SK-N-SH (cell line): ENCODE results near the gene ATP6V1C2. TPM values are rescaled to one million over a fixed set of nuclear protein-coding genes. Genes with fewer than 3 reads are reported as not detected.

Source experiments
- CTCF ChIA-PET: fragments of 300-600, 350-600 bp; formaldehyde crosslinking; extraction: SDS; loops from one replicate; lab custom pipeline; 2021; lab: Yijun Ruan, JAX
- POLR2A ChIA-PET: fragments of 350-600 bp; sonication (Branson Sonifier 250); formaldehyde crosslinking; extraction: SDS; loops from one replicate; lab custom pipeline; 2020; ENCODE audit warnings: antibody characterized with exemption, inconsistent platforms; lab: Yijun Ruan, JAX
- DNase-seq: peaks from one replicate; pipeline ENCODE4 v3.0.0; 2012
- H2AFZ ChIP-seq: fragments of 200-600 bp; sonication (generic); 2 replicates; pipeline ENCODE4 v1.8.1; 2016; ENCODE audit warnings: antibody characterized with exemption, mild to moderate bottlenecking, low read depth
- H3F3A ChIP-seq: fragments of 200-600 bp; sonication (generic); replicated peaks from 2 replicates; pipeline ENCODE3; 2016; ENCODE audit warnings: antibody characterized with exemption, mild to moderate bottlenecking; ENCODE audit not compliant: insufficient read depth
- H3K27ac ChIP-seq, 2 experiments: fragments of 200-500 bp in 1 of 2; fragments of 200-600 bp in 1 of 2; sonication (Bioruptor generic) in 1 of 2; sonication (generic), shearing (Covaris generic) in 1 of 2; 2 replicates each; pipeline versions ENCODE4 v1.5.1 to v1.6.1; 2014 to 2016; ENCODE audit warnings: low read depth in 2 of 2, inconsistent platforms in 1 of 2, low read length in 1 of 2, mild to moderate bottlenecking in 1 of 2, mixed read lengths in 1 of 2
- H3K27me3 ChIP-seq: fragments of 200-600 bp; sonication (generic), shearing (Covaris generic); 2 replicates; pipeline ENCODE4 v1.6.1; 2016; ENCODE audit warnings: mixed run types; ENCODE audit not compliant: insufficient read depth
- H3K36me3 ChIP-seq, 2 experiments: fragments of 200-500 bp in 1 of 2; fragments of 200-600 bp in 1 of 2; sonication (Bioruptor generic) in 1 of 2; sonication (generic) in 1 of 2; replicated peaks in 1 of 2; 2 replicates each; pipeline versions ENCODE3 to v1.5.1; 2014 to 2016; ENCODE audit warnings: low read length in 1 of 2, mild to moderate bottlenecking in 1 of 2; ENCODE audit not compliant: insufficient read depth in 2 of 2, control insufficient read depth in 1 of 2
- H3K4me1 ChIP-seq, 2 experiments: fragments of 200-500 bp in 1 of 2; fragments of 200-600 bp in 1 of 2; sonication (Bioruptor generic) in 1 of 2; sonication (generic), shearing (Covaris generic) in 1 of 2; 2 replicates each; pipeline versions ENCODE4 v1.5.1 to v1.6.1; 2014 to 2016; ENCODE audit warnings: low read depth in 1 of 2, low read length in 1 of 2, mixed run types in 1 of 2; ENCODE audit not compliant: insufficient read depth in 2 of 2, control insufficient read depth in 1 of 2
- H3K4me2 ChIP-seq: fragments of 200-600 bp; sonication (generic), shearing (Covaris generic); 2 replicates; pipeline ENCODE4 v1.6.1; 2017; ENCODE audit warnings: mixed run types
- H3K4me3 ChIP-seq, 2 experiments: fragments of 200-500 bp in 1 of 2; fragments of 200-600 bp in 1 of 2; sonication (Bioruptor generic) in 1 of 2; sonication (generic), shearing (Covaris generic) in 1 of 2; 2 replicates each; pipeline versions ENCODE4 v1.5.1 to v1.8.1; 2014 to 2016; ENCODE audit warnings: low read depth in 2 of 2, inconsistent platforms in 1 of 2, low read length in 1 of 2, mild to moderate bottlenecking in 1 of 2, mixed read lengths in 1 of 2, moderate library complexity in 1 of 2
- H3K79me2 ChIP-seq: fragments of 200-600 bp; sonication (generic); 2 replicates; pipeline ENCODE4 v1.8.1; 2017; ENCODE audit warnings: mild to moderate bottlenecking; ENCODE audit not compliant: insufficient read depth
- H3K9ac ChIP-seq: fragments of 200-600 bp; sonication (generic); 2 replicates; pipeline ENCODE4 v1.6.1; 2017; ENCODE audit warnings: mixed run types
- H3K9me2 ChIP-seq: fragments of 200-600 bp; sonication (generic); 2 replicates; pipeline ENCODE4 v1.6.1; 2017; ENCODE audit warnings: mixed run types
- H3K9me3 ChIP-seq: fragments of 200-600 bp; sonication (generic); 2 replicates; pipeline ENCODE4 v1.6.1; 2017; ENCODE audit warnings: mixed run types, mild to moderate bottlenecking, moderate library complexity
- H4K20me1 ChIP-seq: fragments of 200-600 bp; sonication (generic); 2 replicates; pipeline ENCODE4 v1.6.1; 2017; ENCODE audit warnings: mild to moderate bottlenecking, mixed run types; ENCODE audit not compliant: insufficient read depth
- CHD2 ChIP-seq: fragments of 150-350 bp; IDR thresholded peaks from 2 replicates; pipeline ENCODE4 v1.6.1; 2018; ENCODE audit warnings: low read length; ENCODE audit not compliant: partially characterized antibody
- CTCF ChIP-seq: fragments of 200-600 bp; sonication (generic); IDR thresholded peaks from 2 replicates; pipeline ENCODE4 v1.6.1; 2017; ENCODE audit warnings: antibody characterized with exemption, mild to moderate bottlenecking, moderate library complexity
- ELF1 ChIP-seq: IDR thresholded peaks from 2 replicates; pipeline ENCODE4 v1.4.0; 2012
- EP300 ChIP-seq, 2 experiments: IDR thresholded peaks; 2 replicates each; pipeline versions ENCODE4 v1.4.0 to v1.6.1; 2012; ENCODE audit warnings: borderline replicate concordance in 1 of 2, low read depth in 1 of 2, low read length in 1 of 2
- FOSL2 ChIP-seq: IDR thresholded peaks from 2 replicates; pipeline ENCODE4 v1.4.0; 2012; ENCODE audit warnings: low read depth, mild to moderate bottlenecking, moderate library complexity, borderline replicate concordance
- FOXJ3 ChIP-seq: sonication (generic); formaldehyde crosslinking; IDR thresholded peaks from 2 replicates; pipeline ENCODE4 v1.5.1; 2020; ENCODE audit warnings: mild to moderate bottlenecking, missing genetic modification reagents
- FOXM1 ChIP-seq: IDR thresholded peaks from 2 replicates; pipeline ENCODE4 v1.4.0; 2012; ENCODE audit warnings: low read depth, mild to moderate bottlenecking
- MAX ChIP-seq: IDR thresholded peaks from 2 replicates; pipeline ENCODE4 v1.4.0; 2012; ENCODE audit warnings: low read depth
- MEF2A ChIP-seq: IDR thresholded peaks from 2 replicates; pipeline ENCODE4 v1.4.0; 2012; ENCODE audit warnings: low read depth, borderline replicate concordance
- MXI1 ChIP-seq: IDR thresholded peaks from 2 replicates; pipeline ENCODE4 v1.6.1; 2012; ENCODE audit warnings: mild to moderate bottlenecking, low read depth, low read length, improper control_type of control experiment
- NFIC ChIP-seq: IDR thresholded peaks from 2 replicates; pipeline ENCODE4 v1.4.0; 2012; ENCODE audit warnings: borderline replicate concordance
- NRF1 ChIP-seq: IDR thresholded peaks from 2 replicates; pipeline ENCODE4 v1.6.1; 2012; ENCODE audit warnings: low read depth, mild to moderate bottlenecking, low read length
- RAD21 ChIP-seq: IDR thresholded peaks from 2 replicates; pipeline ENCODE4 v1.6.1; 2012; ENCODE audit warnings: mild to moderate bottlenecking, low read length
- RXRA ChIP-seq: IDR thresholded peaks from 2 replicates; pipeline ENCODE4 v1.4.0; 2012; ENCODE audit warnings: low read depth, mild to moderate bottlenecking, borderline replicate concordance
- SIN3A ChIP-seq: IDR thresholded peaks from 2 replicates; pipeline ENCODE4 v1.6.1; 2012; ENCODE audit warnings: low read depth, mild to moderate bottlenecking, low read length, moderate library complexity, borderline replicate concordance
- SMC3 ChIP-seq: IDR thresholded peaks from 2 replicates; pipeline ENCODE4 v1.6.1; 2012; ENCODE audit warnings: low read depth, low read length, improper control_type of control experiment
- TAF1 ChIP-seq: IDR thresholded peaks from 2 replicates; pipeline ENCODE4 v1.6.1; 2012; ENCODE audit warnings: low read depth, mild to moderate bottlenecking, low read length, moderate library complexity, borderline replicate concordance
- USF1 ChIP-seq: IDR thresholded peaks from 2 replicates; pipeline ENCODE4 v1.4.0; 2012; ENCODE audit warnings: low read depth, borderline replicate concordance
- YY1 ChIP-seq: IDR thresholded peaks from 2 replicates; pipeline ENCODE4 v1.4.0; 2012; ENCODE audit warnings: low read depth, mild to moderate bottlenecking
- WGBS: methylation state at CpG from one replicate; pipeline ENCODE4 v1.1.6; 2017; ENCODE audit warnings: low lambda C conversion rate; 5-methylcytosine and 5-hydroxymethylcytosine counted together
- polyA plus RNA-seq, 3 experiments: library from polyadenylated mRNA; depleted of rRNA; stranded (reverse); fragments of >200 nt; gene quantifications; 2 replicates each; pipeline ENCODE4 v1.2.3, GENCODE V29; 2012
- TF ChIP-seq, protein P1 (sequence below): fragments of 150-350 bp; IDR thresholded peaks from 2 replicates; pipeline ENCODE4 v1.6.1; 2017; ENCODE audit warnings: antibody characterized with exemption, low read length, low read depth, borderline replicate concordance
- TF ChIP-seq, protein P2 (sequence below): IDR thresholded peaks from 2 replicates; pipeline ENCODE4 v1.4.0; 2012; ENCODE audit warnings: low read depth, borderline replicate concordance

The ATP6V1C2 gene
- polyA plus RNA-seq, 1 of the 3 experiments (the other 2 are of a cell fraction), result 0.12 TPM

DNA sequence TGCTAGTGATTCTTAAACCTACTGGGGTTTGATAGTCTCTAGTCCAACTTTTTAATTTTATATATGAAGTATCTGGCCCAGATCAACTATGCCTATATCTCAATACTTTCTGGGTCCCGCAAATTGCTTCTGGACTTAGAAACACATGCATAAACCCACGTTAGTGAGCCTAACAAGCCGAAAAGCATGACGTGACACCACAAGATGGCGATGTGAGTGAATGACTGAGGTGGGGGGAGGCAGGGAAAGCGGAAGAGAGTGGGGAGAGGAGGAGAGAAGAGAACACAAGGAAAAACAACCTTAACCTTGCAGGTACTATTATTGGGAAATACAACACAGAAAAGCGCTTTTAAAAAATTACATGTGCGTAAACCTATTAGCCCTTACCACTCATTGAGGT lies 77.4 kb downstream of the ATP6V1C2 start:
- no peak overlapping the region for H3K9ac ChIP-seq
- no peaks in the 10 kb centered on the region for H3K9me3 ChIP-seq
- no peak overlapping the region for H3K4me3 ChIP-seq
- no peak overlapping the region for H3K4me2 ChIP-seq
- peaks cover 87% of the 10 kb centered on the region for H3K79me2 ChIP-seq
- no peak overlapping the region for H2AFZ ChIP-seq
- CTCF ChIA-PET, result interaction anchor here (0.7 to 2.4 kb wide), 12 partner anchors 12 to 334 kb away, joined by 3 to 7 read pairs (median 4); no protein-coding TSS in a partner anchor
- H3K36me3 ChIP-seq, result peaks cover 49 to 61% of the 10 kb centered on the region in 2 experiments
- POLR2A ChIA-PET, result no interaction called here
- 92% methylated on average over 8 of the region's 8 CpGs for whole genome bisulfite sequencing
- TF ChIP-seq RAD21, result peak; percentile 41
- TF ChIP-seq CTCF, result peak; percentile 38
- TF ChIP-seq SMC3, result no peak; the same call in 1 of the 2 replicates
- H4K20me1 ChIP-seq, result peaks cover 52% of the 10 kb centered on the region
- H3F3A ChIP-seq, result no peaks in the 10 kb centered on the region
- no peaks in the 10 kb centered on the region for H3K9me2 ChIP-seq
- no peak overlapping the region for H3K27ac ChIP-seq
- peaks cover 0 to 4% of the 10 kb centered on the region in 2 experiments; a peak in 1 of 4 replicates for H3K4me1 ChIP-seq
- no peaks in the 10 kb centered on the region for H3K27me3 ChIP-seq
- DNase-seq, result peak; percentile 45

GRCh38 chr2:10800163-10800562 lies 78.7 kb downstream of the ATP6V1C2 start:
- no peaks in the 10 kb centered on the region for H3F3A ChIP-seq
- H3K79me2 ChIP-seq, result peaks cover 91% of the 10 kb centered on the region
- no peak for DNase-seq
- ChIA-PET POLR2A (no interaction called here), CTCF (interaction anchor here (0.6 to 2.4 kb wide), 11 partner anchors 12 to 332 kb away, joined by 3 to 7 read pairs (median 4); partner anchors contain the start of gene PDIA6)
- no peak for TF ChIP-seq YY1
- no peak for TF ChIP-seq USF1
- TF ChIP-seq MAX, result no peak
- no peak for TF ChIP-seq FOXJ3 (CRISPR knock-in tag)
- TF ChIP-seq FOXM1, result no peak
- no peak for TF ChIP-seq NRF1
- no peak for TF ChIP-seq SMC3
- no peak for TF ChIP-seq FOSL2
- no peak for TF ChIP-seq EP300 (IDR thresholded peaks at IDR 0.05; ENCODE audit: borderline replicate concordance in 1 of 2, low read depth in 1 of 2, low read length in 1 of 2)
- no peak for TF ChIP-seq RAD21
- TF ChIP-seq SIN3A, result no peak
- no peak for TF ChIP-seq ELF1
- no peak for TF ChIP-seq NFIC
- no peak for TF ChIP-seq TAF1
- no peak for TF ChIP-seq RXRA
- TF ChIP-seq CHD2, result no peak
- TF ChIP-seq, protein P1, sequence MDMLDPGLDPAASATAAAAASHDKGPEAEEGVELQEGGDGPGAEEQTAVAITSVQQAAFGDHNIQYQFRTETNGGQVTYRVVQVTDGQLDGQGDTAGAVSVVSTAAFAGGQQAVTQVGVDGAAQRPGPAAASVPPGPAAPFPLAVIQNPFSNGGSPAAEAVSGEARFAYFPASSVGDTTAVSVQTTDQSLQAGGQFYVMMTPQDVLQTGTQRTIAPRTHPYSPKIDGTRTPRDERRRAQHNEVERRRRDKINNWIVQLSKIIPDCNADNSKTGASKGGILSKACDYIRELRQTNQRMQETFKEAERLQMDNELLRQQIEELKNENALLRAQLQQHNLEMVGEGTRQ, result no peak
- TF ChIP-seq MEF2A, result no peak
- TF ChIP-seq, protein P2, sequence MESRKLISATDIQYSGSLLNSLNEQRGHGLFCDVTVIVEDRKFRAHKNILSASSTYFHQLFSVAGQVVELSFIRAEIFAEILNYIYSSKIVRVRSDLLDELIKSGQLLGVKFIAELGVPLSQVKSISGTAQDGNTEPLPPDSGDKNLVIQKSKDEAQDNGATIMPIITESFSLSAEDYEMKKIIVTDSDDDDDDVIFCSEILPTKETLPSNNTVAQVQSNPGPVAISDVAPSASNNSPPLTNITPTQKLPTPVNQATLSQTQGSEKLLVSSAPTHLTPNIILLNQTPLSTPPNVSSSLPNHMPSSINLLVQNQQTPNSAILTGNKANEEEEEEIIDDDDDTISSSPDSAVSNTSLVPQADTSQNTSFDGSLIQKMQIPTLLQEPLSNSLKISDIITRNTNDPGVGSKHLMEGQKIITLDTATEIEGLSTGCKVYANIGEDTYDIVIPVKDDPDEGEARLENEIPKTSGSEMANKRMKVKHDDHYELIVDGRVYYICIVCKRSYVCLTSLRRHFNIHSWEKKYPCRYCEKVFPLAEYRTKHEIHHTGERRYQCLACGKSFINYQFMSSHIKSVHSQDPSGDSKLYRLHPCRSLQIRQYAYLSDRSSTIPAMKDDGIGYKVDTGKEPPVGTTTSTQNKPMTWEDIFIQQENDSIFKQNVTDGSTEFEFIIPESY, result no peak
- TF ChIP-seq MXI1, result no peak
- H3K9ac ChIP-seq, result no peak overlapping the region
- peaks cover 55% of the 10 kb centered on the region for H4K20me1 ChIP-seq
- WGBS, result 99% methylated on average over 4 of the region's 4 CpGs
- peaks cover 0 to 4% of the 10 kb centered on the region in 2 experiments; a peak in 1 of 4 replicates for H3K4me1 ChIP-seq
- no peaks in the 10 kb centered on the region for H3K27me3 ChIP-seq
- no peak overlapping the region for H2AFZ ChIP-seq
- H3K9me2 ChIP-seq, result no peaks in the 10 kb centered on the region
- H3K27ac ChIP-seq, result no peak overlapping the region
- no peak overlapping the region for H3K4me3 ChIP-seq
- peaks cover 44 to 56% of the 10 kb centered on the region in 2 experiments for H3K36me3 ChIP-seq
- no peak overlapping the region for H3K4me2 ChIP-seq
- H3K9me3 ChIP-seq, result no peaks in the 10 kb centered on the region
